K562 (cell line): ENCODE results near the gene OR2H2. TPM values are rescaled to one million over a fixed set of nuclear protein-coding genes. Genes with fewer than 3 reads are reported as not detected.

Source experiments
- ATF4 ChIP-seq: fragments of 450-650 bp; formaldehyde crosslinking; IDR thresholded peaks from 2 replicates; pipeline ENCODE4 v1.4.0; 2022; ENCODE audit warnings: mild to moderate bottlenecking, moderate library complexity
- GTF2E2 ChIP-seq: fragments of 200-800 bp; sonication (Bioruptor generic); IDR thresholded peaks from 2 replicates; pipeline ENCODE4 v1.6.1; 2016; ENCODE audit warnings: missing genetic modification characterization, missing compliant biosample characterization
- POLR2AphosphoS5 ChIP-seq: IDR thresholded peaks from 2 replicates; pipeline ENCODE4 v1.6.1; 2011; ENCODE audit warnings: mild to moderate bottlenecking, low read depth, low read length, moderate library complexity; ENCODE audit not compliant: control insufficient read depth, insufficient read depth
- PRDM10 ChIP-seq: fragments of 450-650 bp; IDR thresholded peaks from 2 replicates; pipeline ENCODE4 v1.6.1; 2018; ENCODE audit not compliant: partially characterized antibody
- ZNF253 ChIP-seq: fragments of 250-450 bp; sonication (Bioruptor Pico); conservative IDR thresholded peaks from 2 replicates; pipeline ENCODE4 v1.6.1; 2021; ENCODE audit warnings: mild to moderate bottlenecking
- polyA plus RNA-seq, 8 experiments: library from polyadenylated mRNA; depleted of rRNA in 4 of 8; stranded (reverse) in 5 of 8; unstranded in 3 of 8; fragments of >200 nt; fragmentation: Nextera tagmentation in 2 of 8; fragmentation: Illumina TruSeq in 1 of 8; extraction: Ambion mirVana in 2 of 8; extraction: Trizol in 1 of 8; gene quantifications; 2 replicates each; pipeline versions ENCODE4 v1.2.1 to v1.2.3, GENCODE V29; 2011 to 2014; ENCODE audit warnings: inconsistent platforms in 1 of 8, missing spikeins in 1 of 8
- total RNA-seq, 7 experiments: library from RNA; depleted of rRNA in 6 of 7; stranded (reverse); fragments of >200 nt in 6 of 7; fragmentation: Illumina TruSeq in 2 of 7; extraction: Trizol in 2 of 7; gene quantifications; 2 replicates each; pipeline versions ENCODE4 v1.2.1 to v1.2.3, GENCODE V29; 2011 to 2021; ENCODE audit warnings: low replicate concordance in 1 of 7

OR2H2 gene
- total and polyA plus RNA-seq, 9 of the 15 experiments (the other 6 are each of a cell fraction or from before 2014, with no cell fraction given): not detected

GRCh38 chr6:29591677-29592076 is 6.8 kb downstream of the OR2H2 start (continued):
- TF ChIP-seq ATF4 (no peak), POLR2AphosphoS5 (no peak), ZNF253 (CRISPR knock-in tag) (no peak), GTF2E2 (no peak), PRDM10 (no peak)
- TF ChIP-seq, all 486 proteins: peak for 5
